Measurements from ENCODE around the gene GPR68. TPM values are rescaled to one million over a fixed set of nuclear protein-coding genes. Genes with fewer than 3 reads are reported as not detected.
"Not testable (repeated sequence)": the region's sequence is repeated elsewhere in the genome, so short reads cannot be mapped to it uniquely, and the experiment has no call there.

Gene GPR68
- total and polyA plus RNA-seq, 2 experiments from 2014 or later = 0.19 to 0.35 TPM

- Mint-ChIP-seq H3K9me3 (no peaks in the 10 kb centered on the region), H3K27ac (no peak overlapping the region), H3K4me1 (no peaks in the 10 kb centered on the region), H3K27me3 (ENCODE audit: insufficient read depth, low read depth, poor library complexity) (peaks cover 6% of the 10 kb centered on the region), H3K36me3 (ENCODE audit: low read depth) (peaks cover 17% of the 10 kb centered on the region; the same call in 2 of the 3 replicates), H3K4me3 (no peak overlapping the region)
- ATAC-seq (no peak), DNase-seq (ENCODE audit: low spot score) (no peak)
- Histone ChIP-seq H3K4me1 (ENCODE audit: insufficient read depth) (no peaks in the 10 kb centered on the region), H3K4me3 (no peak overlapping the region), H3K4me2 (no peak overlapping the region), H3K27me3 (ENCODE audit: insufficient read depth) (no peaks in the 10 kb centered on the region), H3K9me2 (ENCODE audit: insufficient read depth) (no peaks in the 10 kb centered on the region), H3K79me2 (replicated peaks; ENCODE audit: insufficient read depth) (no peaks in the 10 kb centered on the region), H4K20me1 (replicated peaks; ENCODE audit: insufficient read depth) (no peaks in the 10 kb centered on the region), H3K36me3 (ENCODE audit: insufficient read depth) (no peaks in the 10 kb centered on the region), H3K27ac (ENCODE audit: low read depth) (no peak overlapping the region), H2AFZ (no peak overlapping the region), H3F3A (replicated peaks; ENCODE audit: low read depth) (no peaks in the 10 kb centered on the region)
- TF ChIP-seq ZNF331 (CRISPR knock-in tag; IDR thresholded peaks at IDR 0.05; ENCODE audit: low read depth) (no peak), ZNF114 (CRISPR knock-in tag; IDR thresholded peaks at IDR 0.05) (no peak), EZH2phosphoT487 (IDR thresholded peaks at IDR 0.05; ENCODE audit: unreplicated experiment) (no peak), JUNB (IDR thresholded peaks at IDR 0.05; ENCODE audit: unreplicated experiment) (no peak), CREB1 (CRISPR knock-in tag; IDR thresholded peaks at IDR 0.05; ENCODE audit: low read depth) (no peak), ZNF462 (CRISPR knock-in tag; IDR thresholded peaks at IDR 0.05) (no peak), STAT1 (IDR thresholded peaks at IDR 0.05; ENCODE audit: unreplicated experiment) (no peak), REST (IDR thresholded peaks at IDR 0.05; ENCODE audit: unreplicated experiment) (no peak), NANOG (IDR thresholded peaks at IDR 0.05; ENCODE audit: borderline replicate concordance) (no peak), EZH2 (IDR thresholded peaks at IDR 0.05; ENCODE audit: low read depth, unreplicated experiment) (no peak)
Observed at GRCh38 chr14:91184559-91184958, 59.9 kb downstream of the GPR68 start.

GRCh38 chr14:91182753-91183152 is 61.8 kb downstream of the GPR68 start:
- not testable (repeated sequence) for H3K27me3 Mint-ChIP-seq (ENCODE audit: insufficient read depth, low read depth, poor library complexity); H2AFZ ChIP-seq; H3K36me3 Mint-ChIP-seq (ENCODE audit: low read depth); H3K79me2 ChIP-seq (replicated peaks; ENCODE audit: insufficient read depth); H3K36me3 ChIP-seq (ENCODE audit: insufficient read depth); H3K4me3 ChIP-seq; H3F3A ChIP-seq (replicated peaks; ENCODE audit: low read depth); H3K4me1 Mint-ChIP-seq; H4K20me1 ChIP-seq (replicated peaks; ENCODE audit: insufficient read depth); ATAC-seq; DNase-seq (ENCODE audit: low spot score); H3K4me2 ChIP-seq; H3K4me3 Mint-ChIP-seq; H3K9me3 Mint-ChIP-seq; H3K4me1 ChIP-seq (ENCODE audit: insufficient read depth); H3K27ac ChIP-seq (ENCODE audit: low read depth); H3K27me3 ChIP-seq (ENCODE audit: insufficient read depth); H3K9me2 ChIP-seq (ENCODE audit: insufficient read depth); H3K27ac Mint-ChIP-seq

Measured in GM23338 (cell line).